DLD1 (cell line): Measurements from ENCODE around the gene DNMBP.
"Not testable (repeated sequence)": the region's sequence is repeated elsewhere in the genome, so short reads cannot be mapped to it uniquely, and the experiment has no call there.

ENCODE experiments used
- in situ Hi-C: cut with HindIII; loops from 2 replicates; pipeline ENCODE4 v1.10.0; 2017; ENCODE audit warnings: low sequenced_read_pairs

DNMBP gene

GRCh38 chr10:99993701-99994689 is 15.8 kb downstream of the DNMBP start:
- in situ Hi-C loops: no loop called here

GRCh38 chr10:99985637-99986036 is 24.1 kb downstream of the DNMBP start:
- in situ Hi-C loops: not testable (repeated sequence)

GRCh38 chr10:99984211-99985034 is 25.3 kb downstream of the DNMBP start:
- in situ Hi-C loops: no loop called here

- in situ Hi-C loops: no loop called here
Observed at GRCh38 chr10:99983280-99983988, 26.3 kb downstream of the DNMBP start.

DNA sequence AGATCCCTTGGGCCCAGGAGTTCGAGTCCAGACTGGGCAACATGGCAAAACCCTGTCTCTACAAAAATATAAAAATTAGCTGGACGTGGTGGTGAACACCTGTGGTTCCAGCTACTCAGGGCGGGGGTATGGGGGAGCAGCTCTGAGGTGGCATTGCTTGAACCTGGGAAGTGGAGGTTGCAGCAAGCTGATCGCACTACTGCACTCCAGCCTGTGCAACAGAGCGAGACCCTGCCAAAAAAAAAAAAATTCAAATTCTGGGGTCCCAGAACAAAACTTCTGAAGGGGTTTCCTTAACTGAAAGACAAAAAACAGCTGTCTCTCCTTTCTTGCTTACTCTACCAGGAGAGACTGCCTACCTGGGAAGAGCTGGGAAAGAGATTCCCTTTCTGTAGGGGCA is 27.0 kb downstream of the DNMBP start:
- in situ Hi-C loops: no loop called here

- in situ Hi-C loops: no loop called here
Observed at GRCh38 chr10:99981581-99982199, 28.1 kb downstream of the DNMBP start.

DNA sequence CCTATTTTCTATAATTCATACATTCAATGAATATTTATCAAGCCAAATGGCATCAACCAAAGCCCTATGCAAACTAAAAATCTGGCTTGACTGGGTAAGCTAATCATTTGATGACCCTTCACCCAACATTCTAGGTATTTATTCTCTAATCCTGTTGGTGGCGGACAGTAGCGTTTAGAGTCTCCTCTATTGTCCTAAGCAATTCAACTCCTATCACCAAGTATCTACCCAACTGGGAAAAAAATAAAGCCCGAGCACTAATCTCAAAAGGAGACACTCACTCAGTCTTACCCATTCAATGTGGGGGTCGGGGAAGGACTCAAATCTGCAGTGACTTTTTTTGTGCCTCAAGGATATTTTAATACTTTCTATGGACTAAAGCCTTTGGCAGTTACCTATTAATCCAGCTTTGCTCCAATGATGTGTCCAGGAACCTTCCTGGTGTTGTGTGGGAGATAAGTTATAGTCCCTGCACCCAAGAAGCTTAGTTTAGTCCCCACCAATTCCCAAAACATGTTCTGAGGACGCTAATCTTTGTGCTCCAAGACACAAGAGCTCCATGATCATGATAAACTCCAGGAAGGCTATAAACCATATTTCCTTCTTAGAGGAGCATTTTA is 30.6 kb downstream of the DNMBP start:
- in situ Hi-C loops: loop anchor here (10.0 kb wide), 1 partner anchor 54 kb away; no protein-coding TSS in a partner anchor

DNA sequence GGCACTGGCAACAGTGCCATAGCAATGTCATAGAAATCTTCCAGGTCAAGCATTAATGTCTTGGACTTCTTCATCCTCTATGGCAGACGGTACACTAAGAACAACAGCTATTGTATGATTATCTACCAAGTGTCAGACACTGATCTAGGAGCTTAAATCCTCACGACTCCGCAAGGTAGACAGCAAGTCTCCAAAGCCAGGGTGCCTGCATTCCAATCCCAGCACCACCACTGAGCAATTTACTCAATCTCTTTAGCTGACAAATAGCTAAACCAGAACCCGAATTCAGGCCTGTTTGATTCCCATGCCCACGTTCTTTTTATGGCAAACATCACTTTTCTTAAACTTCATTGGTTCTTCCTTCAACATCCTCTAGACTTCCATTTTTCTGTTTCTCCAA is 31.8 kb downstream of the DNMBP start:
- in situ Hi-C loops: loop anchor here (10.0 kb wide), 1 partner anchor 53 kb away; no protein-coding TSS in a partner anchor

DNA sequence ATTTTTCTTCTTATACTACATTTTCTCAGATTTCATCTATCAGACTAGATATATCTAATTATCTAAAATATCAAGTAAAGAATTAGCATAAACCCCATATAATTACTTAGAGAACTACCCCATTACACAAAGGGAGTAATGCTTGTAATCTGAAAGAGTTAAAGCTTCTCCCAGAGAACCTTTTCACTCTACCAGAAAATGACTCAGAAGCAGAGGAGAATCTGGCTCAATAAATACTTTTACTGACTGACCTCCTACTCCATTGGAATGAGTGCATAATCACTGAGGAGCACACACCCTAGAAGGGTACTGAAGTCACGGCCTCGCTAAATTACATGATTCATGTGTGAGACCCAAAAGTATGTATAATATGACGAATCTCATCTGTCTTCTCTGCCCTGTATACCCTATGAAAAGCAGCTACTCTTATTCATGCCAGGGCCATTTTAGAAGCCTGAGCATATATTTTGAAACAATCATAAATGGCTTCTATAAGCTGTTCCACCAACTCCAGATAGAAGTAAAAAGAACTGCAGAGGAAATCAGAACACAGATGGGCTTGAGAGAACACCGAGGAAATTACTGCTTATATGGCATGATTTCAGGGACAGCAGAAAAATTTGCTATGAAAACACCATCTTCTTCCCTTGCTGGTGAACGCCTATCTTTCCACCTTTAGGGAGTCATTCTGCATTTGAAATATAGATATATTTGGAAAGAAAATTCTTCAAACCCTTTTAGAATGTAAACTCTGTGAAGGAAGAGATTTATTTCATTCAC is 32.7 kb downstream of the DNMBP start:
- in situ Hi-C loops: loop anchor here (10.0 kb wide), 1 partner anchor 52 kb away; no protein-coding TSS in a partner anchor

- in situ Hi-C loops: loop anchor here (10.0 kb wide), 1 partner anchor 51 kb away; no protein-coding TSS in a partner anchor
Observed at GRCh38 chr10:99975942-99976809, 33.6 kb downstream of the DNMBP start.

DNA sequence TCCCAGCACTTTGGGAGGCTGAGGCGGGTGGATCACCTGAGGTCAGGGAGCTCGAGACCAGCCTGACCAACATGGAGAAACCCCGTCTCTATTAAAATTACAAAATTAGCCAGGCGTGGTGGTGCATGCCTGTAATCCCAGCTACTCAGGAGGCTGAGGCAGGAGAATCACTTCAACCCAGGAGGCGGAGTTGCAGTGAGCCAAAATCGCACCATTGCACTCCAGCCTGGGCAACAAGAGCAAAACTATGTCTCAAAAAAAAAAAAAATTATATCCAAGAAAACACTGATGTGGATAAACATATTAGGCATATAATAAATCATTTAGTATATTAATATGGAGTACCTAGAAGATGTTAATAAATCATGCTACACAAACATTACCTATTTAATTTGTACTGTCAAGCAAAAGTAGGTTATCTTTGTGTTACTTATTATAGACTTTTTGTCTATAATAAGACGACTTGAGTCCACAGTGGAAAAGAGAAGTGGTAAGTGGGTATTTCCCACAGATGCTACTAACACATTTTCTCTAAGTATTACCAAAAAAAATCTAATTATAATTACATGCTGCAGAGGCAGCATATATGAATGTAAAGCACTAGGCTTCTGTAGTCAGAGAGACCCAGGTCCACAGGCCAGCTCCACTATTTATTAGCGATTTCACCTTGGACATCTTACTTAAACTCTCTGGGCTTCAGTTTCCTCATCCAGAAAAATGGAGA is 34.5 kb downstream of the DNMBP start:
- in situ Hi-C loops: loop anchor here (10.0 kb wide), 1 partner anchor 50 kb away; no protein-coding TSS in a partner anchor

GRCh38 chr10:99973190-99973589 is 36.6 kb downstream of the DNMBP start:
- in situ Hi-C loops: loop anchor here (10.0 kb wide), 1 partner anchor 48 kb away; no protein-coding TSS in a partner anchor

- in situ Hi-C loops: no loop called here
Observed at GRCh38 chr10:99967961-99968360, 41.8 kb downstream of the DNMBP start.

- in situ Hi-C loops: no loop called here
Observed at GRCh38 chr10:99966306-99966705, 43.4 kb downstream of the DNMBP start.

DNA sequence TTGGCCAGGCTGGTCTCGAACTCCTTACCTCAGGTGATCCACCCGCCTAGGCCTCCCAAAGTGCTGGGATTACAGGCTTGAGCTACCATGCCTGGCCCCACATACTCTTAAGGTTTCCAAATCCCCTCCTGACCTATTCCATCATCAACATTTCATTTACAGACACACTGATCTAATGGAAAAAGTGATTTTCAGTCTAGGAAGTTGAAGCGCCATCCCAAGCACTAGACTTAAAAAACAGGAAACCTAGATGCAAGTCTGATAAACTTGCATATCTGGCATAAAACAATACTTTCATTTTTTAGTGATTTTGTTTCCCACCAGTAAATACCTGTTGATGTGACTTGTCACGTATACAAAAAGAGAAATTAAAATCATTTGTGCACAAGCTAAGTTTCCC is 44.0 kb downstream of the DNMBP start:
- in situ Hi-C loops: no loop called here

- in situ Hi-C loops: no loop called here
Observed at GRCh38 chr10:99964791-99965190, 45.0 kb downstream of the DNMBP start.

- in situ Hi-C loops: not testable (repeated sequence)
Observed at GRCh38 chr10:99963467-99964165, 46.1 kb downstream of the DNMBP start.
